Globus pallidus (tissue), 1 donor: ENCODE data around the gene PLEKHH2.

Experiments used
- DNase-seq: peaks from one replicate; pipeline ENCODE4 v3.0.0-alpha.2; 2015; ENCODE audit warnings: low spot score

PLEKHH2 gene

GRCh38 chr2:43812006-43812405 lies 174.9 kb downstream of the PLEKHH2 start:
- DNase-seq = no peak

GRCh38 chr2:43812947-43813346 lies 175.9 kb downstream of the PLEKHH2 start:
- no peak for DNase-seq

- DNase-seq = no peak
Measured at GRCh38 chr2:43814711-43815110, 177.7 kb downstream of the PLEKHH2 start.
